Glomerular visceral epithelial cell (primary cell): ENCODE results near the gene ATF2.

Experiments used
- DNase-seq: peaks from one replicate; pipeline ENCODE4 v3.0.0-alpha.2; 2016; ENCODE audit errors: extremely low spot score

Gene ATF2

DNA sequence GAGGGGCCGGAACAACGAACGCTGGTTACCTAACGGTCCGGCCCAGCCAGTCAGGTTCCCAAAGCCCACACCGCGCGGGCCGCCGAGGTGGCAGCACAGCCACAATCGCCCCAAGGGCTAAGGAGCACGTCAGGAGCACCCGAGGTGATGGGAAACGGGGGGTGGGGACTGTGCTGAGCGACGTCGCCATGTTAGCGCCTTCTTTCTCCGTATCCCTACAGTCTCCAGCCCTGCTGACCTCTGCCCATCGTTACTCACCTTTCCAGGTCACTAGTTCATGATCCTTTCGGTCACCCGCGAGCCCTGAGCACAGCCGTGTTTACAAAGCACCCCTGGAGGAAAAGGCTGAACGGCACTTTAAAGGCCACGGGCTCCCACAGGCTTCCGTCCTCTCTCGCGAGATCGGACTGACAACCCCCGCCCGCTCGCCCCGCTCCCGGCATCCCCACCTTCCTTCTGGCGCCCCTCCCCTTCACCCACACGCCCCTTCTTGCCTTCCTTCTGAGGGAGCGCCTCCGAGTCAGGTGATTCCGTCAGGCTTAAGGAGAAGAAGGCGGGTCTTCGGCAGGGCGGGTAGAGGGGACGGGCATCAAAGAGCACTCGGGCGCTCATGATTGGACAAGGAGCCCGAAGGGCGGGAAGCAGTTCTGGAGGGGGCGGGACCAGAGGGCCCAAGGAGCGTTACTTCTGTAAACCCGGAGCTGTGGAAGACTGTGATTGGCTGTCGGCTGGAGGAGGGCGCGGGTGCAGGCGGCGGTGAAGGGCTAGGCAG, at the start of gene ATF2:
TSS of gene ATF2 (minus strand) at position 412 of the 772 bp plus-strand sequence. CDS start 31,760 bp downstream, outside the sequence.
- peak; percentile 100 for DNase-seq

- DNase-seq = peak; percentile 14
Measured at GRCh38 chr2:175207741-175208438, 39.9 kb upstream of the ATF2 start.

DNA sequence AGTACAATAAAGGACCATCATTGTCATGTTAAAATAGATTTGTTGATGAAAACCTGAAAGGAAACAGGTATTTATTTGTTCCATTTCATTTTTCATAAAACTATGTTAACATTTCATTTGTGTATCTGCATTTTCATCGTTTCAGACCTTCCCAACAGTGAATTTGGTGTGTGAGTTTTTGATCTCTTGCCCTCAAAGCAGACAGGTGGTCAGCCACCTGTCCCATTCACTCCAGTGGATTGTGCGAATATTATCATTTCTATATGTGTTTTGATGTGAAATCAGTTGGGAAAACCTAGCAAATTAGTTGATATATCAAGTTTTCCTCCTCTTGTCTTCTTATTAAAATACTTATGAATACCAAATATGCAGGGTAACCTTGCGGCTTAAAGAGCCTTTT, 38.9 kb upstream of the ATF2 start:
- no peak for DNase-seq

DNA sequence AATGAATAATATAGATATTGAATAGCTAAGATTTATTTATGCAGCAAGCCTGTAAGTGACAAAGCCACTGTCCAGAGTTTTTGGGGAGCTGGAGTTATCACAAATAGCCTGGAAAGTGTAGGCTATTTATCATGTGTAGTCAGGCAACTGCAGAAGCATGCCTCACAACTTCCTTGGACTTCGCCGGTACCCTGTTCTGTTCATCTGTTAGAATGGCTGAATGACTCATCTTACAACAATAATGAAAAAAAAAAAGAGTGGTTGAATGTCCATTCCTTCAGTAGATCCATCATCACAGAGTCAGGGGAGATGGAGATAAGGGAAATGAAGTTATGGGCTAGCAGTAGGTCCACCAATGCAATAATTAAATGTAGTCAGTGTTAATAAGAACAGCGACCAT, 37.5 kb upstream of the ATF2 start:
- peak; percentile 46 for DNase-seq

GRCh38 chr2:175203621-175204496, 35.9 kb upstream of the ATF2 start:
- peak; percentile 63 for DNase-seq

- DNase-seq = no peak
Measured at GRCh38 chr2:175195012-175195411, 27.0 kb upstream of the ATF2 start.

GRCh38 chr2:175188761-175189160, 20.8 kb upstream of the ATF2 start:
- no peak for DNase-seq

DNA sequence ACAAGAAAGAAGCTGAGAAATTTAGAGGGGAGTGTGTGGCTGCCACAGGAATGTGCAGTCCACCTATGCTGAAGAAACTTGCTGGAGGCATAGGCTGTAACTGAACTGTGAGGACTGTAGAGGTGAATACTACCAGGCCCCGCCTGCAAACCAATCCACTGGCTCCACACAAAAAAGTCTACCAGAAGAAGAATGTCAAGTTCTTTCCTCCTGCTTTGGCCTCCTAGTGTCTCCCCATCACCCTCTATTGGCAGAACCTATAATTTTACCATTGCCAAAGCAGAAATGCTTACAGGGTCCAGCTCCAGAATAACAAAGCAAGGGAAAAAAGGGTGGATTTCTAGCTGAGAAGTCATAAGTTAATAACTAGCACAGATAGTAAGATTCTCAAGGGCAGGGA, 19.4 kb upstream of the ATF2 start:
- DNase-seq = peak; percentile 24

DNA sequence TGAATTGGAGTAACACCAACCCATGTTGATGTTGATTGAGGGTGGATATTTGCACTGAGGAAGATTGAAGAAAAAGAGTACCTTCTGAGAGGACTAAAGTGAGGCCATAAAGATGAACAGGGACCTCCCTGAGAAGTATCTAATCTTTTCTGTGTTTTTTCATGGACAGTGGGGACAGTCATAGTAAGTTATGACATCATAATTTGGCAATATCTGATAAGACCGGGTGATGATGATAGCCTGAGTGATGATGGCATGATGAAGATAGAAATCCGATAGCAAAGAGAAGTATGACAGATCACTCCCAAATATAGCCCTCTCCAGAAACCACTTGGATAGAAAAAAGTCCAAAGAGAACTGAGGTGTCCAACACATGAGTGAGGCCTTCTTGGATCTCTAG, 15.7 kb upstream of the ATF2 start:
- DNase-seq = no peak

- no peak for DNase-seq
Measured at GRCh38 chr2:175181877-175182308, 13.9 kb upstream of the ATF2 start.

- peak; percentile 96 for DNase-seq
Measured at GRCh38 chr2:175181104-175181876, 13.3 kb upstream of the ATF2 start, which contains the start of gene ATP5MC3. TSS of gene ATP5MC3 (minus strand) at chr2:175181710. CDS start at chr2:175181393, 317 bp downstream.

DNA sequence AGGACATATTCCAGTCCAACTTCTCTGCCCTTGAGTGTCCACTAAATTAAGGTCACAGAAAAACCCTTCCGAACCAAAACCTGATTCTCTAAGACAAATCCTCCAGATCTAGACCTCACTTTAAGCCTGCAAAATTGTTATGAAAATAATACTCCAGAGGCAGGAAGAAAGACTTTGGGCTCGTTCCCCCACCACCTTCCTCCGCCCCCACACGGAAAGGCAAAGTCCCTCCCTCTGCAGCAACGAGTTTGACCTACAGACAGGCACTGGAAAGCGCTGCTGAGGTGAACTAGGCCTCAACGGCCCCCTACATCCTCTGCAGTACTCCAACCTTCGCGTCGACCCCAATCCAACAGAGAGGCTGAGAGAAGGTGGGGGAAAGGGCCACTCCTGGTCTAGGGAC, 12.7 kb upstream of the ATF2 start:
- peak; percentile 45 for DNase-seq

DNA sequence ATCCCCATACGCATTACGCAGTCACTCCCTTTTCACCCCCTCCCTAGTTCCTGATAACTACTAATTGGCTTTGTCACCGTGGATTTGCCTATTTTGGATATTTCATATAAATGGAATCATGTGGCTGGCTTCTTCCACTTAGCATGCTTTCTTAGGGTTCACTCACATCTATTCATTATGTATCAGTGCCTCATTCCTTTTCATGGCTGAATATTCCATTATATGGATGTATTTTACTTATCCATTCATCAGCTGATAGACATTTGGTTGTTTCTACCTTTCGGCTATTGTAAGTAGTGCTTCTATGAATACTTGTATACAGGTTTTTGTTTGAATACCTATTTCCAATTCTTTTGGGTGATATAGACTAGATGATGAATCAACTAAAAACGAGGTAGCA, 8.6 kb upstream of the ATF2 start:
- no peak for DNase-seq

DNA sequence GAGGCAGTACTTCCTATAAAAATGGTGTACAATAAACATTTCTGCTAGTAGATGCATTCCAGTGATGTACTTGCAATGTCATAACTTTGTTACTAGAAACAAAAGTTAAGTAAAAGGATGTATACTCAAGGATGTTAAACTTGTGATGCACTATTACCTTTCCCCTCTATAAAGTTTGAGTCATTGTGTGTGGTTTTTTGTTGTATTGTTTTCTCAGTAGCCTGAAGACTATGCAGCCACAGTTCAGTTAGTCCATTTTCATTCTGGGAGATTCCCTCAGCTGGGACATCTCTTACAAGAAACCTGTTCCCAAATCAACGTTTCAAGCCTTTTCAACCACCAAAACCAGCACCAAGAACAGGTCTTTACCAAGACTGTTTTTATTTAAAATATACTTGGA, 7.9 kb upstream of the ATF2 start:
- DNase-seq = no peak

DNA sequence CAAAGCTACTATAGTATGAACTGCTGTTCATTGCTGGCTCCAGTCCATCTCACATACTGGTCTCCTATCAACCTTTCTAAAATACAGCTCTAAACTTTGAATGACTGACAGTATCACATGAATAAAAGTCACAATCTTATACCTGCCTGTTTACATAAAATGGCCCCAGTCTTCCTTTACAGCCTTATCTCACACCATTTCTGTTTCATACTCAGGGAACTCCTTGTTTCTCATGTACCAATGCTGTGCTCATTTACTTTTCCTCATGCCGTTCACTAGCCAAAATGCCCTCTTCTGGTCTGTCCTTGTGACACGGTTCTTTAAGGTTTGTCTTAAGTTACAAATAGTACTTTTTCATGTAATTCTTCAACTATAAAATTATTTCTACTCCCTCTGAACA, 7.3 kb upstream of the ATF2 start:
- DNase-seq = no peak

GRCh38 chr2:175170659-175171304, 2.8 kb upstream of the ATF2 start:
- DNase-seq = no peak

- DNase-seq = no peak
Measured at GRCh38 chr2:175169191-175169590, 1.2 kb upstream of the ATF2 start.

GRCh38 chr2:175168564-175168945, 552 bp upstream of the ATF2 start:
- no peak for DNase-seq

- DNase-seq = peak; percentile 74
Measured at GRCh38 chr2:175167076-175167791, 769 bp downstream of the ATF2 start.

GRCh38 chr2:175166216-175166824, 1.7 kb downstream of the ATF2 start:
- DNase-seq = no peak
